Natural killer cell (primary cell): ENCODE results near the gene KRTAP4-7. TPM values are rescaled to one million over a fixed set of nuclear protein-coding genes. Genes with fewer than 3 reads are reported as not detected.
A peak's percentile ranks its signal among the peaks of the same experiment; 100 is the strongest.
"Not testable (repeated sequence)": the region's sequence is repeated elsewhere in the genome, so short reads cannot be mapped to it uniquely, and the experiment has no call there.

Source experiments
- ATAC-seq, 3 donors: fragments of 150-1000 bp in 2 of 3; fragments of 200-7000 bp in 1 of 3; cut with Tn5 transposase; 1 replicate in 1 of 3; 2 replicates in 2 of 3; pipeline ENCODE4 v1.10.0; 2021; ENCODE audit warnings: mild to moderate bottlenecking in 2 of 3, moderate library complexity in 2 of 3
- DNase-seq, 2 donors: peaks; one replicate each; pipeline versions ENCODE4 v3.0.0 to v3.0.0-alpha.2; 2013 to 2021; ENCODE audit warnings: mixed read lengths in 1 of 2
- H3K27ac ChIP-seq: one replicate; pipeline ENCODE4 v1.5.1; 2013; ENCODE audit warnings: mild to moderate bottlenecking, low read length
- H3K27me3 ChIP-seq: one replicate; pipeline ENCODE4 v1.6.1; 2013; ENCODE audit warnings: low read length; ENCODE audit not compliant: control insufficient read depth, insufficient read depth
- H3K36me3 ChIP-seq: one replicate; pipeline ENCODE4 v1.6.1; 2013; ENCODE audit warnings: low read length; ENCODE audit not compliant: control insufficient read depth, insufficient read depth
- H3K4me1 ChIP-seq: one replicate; pipeline ENCODE4 v1.6.1; 2013; ENCODE audit warnings: low read length; ENCODE audit not compliant: control insufficient read depth, insufficient read depth
- H3K4me3 ChIP-seq: one replicate; pipeline ENCODE4 v1.5.1; 2013; ENCODE audit warnings: low read length
- H3K9me3 ChIP-seq: one replicate; pipeline ENCODE4 v1.6.1; 2013; ENCODE audit warnings: low read length; ENCODE audit not compliant: control insufficient read depth, insufficient read depth
- H3K27ac Mint-ChIP-seq, 2 donors: one replicate each; pipeline ENCODE4 v1.8.0; 2022; ENCODE audit warnings: mild to moderate bottlenecking in 2 of 2, mixed read lengths in 2 of 2, moderate library complexity in 1 of 2
- H3K27me3 Mint-ChIP-seq, 2 donors: one replicate each; pipeline ENCODE4 v1.8.0; 2022; ENCODE audit warnings: low read depth in 2 of 2, mixed read lengths in 2 of 2
- H3K36me3 Mint-ChIP-seq: one replicate; pipeline ENCODE4 v1.8.0; 2022; ENCODE audit warnings: mixed read lengths
- H3K4me1 Mint-ChIP-seq, 2 donors: one replicate each; pipeline ENCODE4 v1.8.0; 2022; ENCODE audit warnings: mixed read lengths in 2 of 2
- H3K4me3 Mint-ChIP-seq: one replicate; pipeline ENCODE4 v1.8.0; 2022; ENCODE audit warnings: mild to moderate bottlenecking, moderate library complexity, mixed read lengths
- H3K9me3 Mint-ChIP-seq, 2 donors: one replicate each; pipeline ENCODE4 v1.8.0; 2022; ENCODE audit warnings: mixed read lengths in 2 of 2
- CTCF ChIP-seq: fragments of 200-600 bp; IDR thresholded peaks from one replicate; pipeline ENCODE4 v1.8.0; 2022; ENCODE audit warnings: antibody characterized with exemption
- WGBS: methylation state at CpG from one replicate; pipeline ENCODE4 v1.1.7; 2013; ENCODE audit warnings: missing lambda C conversion rate; ENCODE audit not compliant: insufficient coverage; 5-methylcytosine and 5-hydroxymethylcytosine counted together
- intact Hi-C: fragments of 100-400 bp; cut with micrococcal nuclease; formaldehyde crosslinking; loops from one replicate; pipeline ENCODE4 v1.14.2; 2022
- total RNA-seq, 4 donors: library from RNA; stranded (reverse); fragments of 120-200 nt in 1 of 4; gene quantifications; one replicate each; pipeline versions ENCODE4 v1.2.3 to v1.2.4, GENCODE V29; 2013 to 2022

KRTAP4-7 gene
- total RNA-seq, 3 donors from 2014 or later (not counting 1 experiment from before 2014, with no cell fraction given): not detected

GRCh38 chr17:41118721-41119120 lies 34.8 kb downstream of the KRTAP4-7 start:
- Histone ChIP-seq H3K27ac (no peak overlapping the region), H3K27me3 (no peaks in the 10 kb centered on the region), H3K4me3 (no peak overlapping the region), H3K9me3 (no peaks in the 10 kb centered on the region), H3K36me3 (no peaks in the 10 kb centered on the region), H3K4me1 (peaks cover 7% of the 10 kb centered on the region)
- H3K27me3 Mint-ChIP-seq: peaks cover 23 to 63% of the 10 kb centered on the region in 2 donors
- DNase-seq (no peak), ATAC-seq (no peak)
- WGBS: 100% methylated on average over 2 of the region's 4 CpGs
- no peak overlapping the region for H3K4me3 Mint-ChIP-seq
- TF ChIP-seq CTCF: no peak
- intact Hi-C loops: no loop called here
- H3K36me3 Mint-ChIP-seq: no peaks in the 10 kb centered on the region
- no peak overlapping the region for H3K27ac Mint-ChIP-seq
- peaks cover 11 to 14% of the 10 kb centered on the region in 2 donors for H3K4me1 Mint-ChIP-seq
- no peaks in the 10 kb centered on the region for H3K9me3 Mint-ChIP-seq

- H3K36me3 ChIP-seq, H3K9me3 ChIP-seq, H3K27ac Mint-ChIP-seq, H3K9me3 Mint-ChIP-seq, H3K27me3 ChIP-seq, H3K4me3 ChIP-seq, H3K4me1 ChIP-seq, H3K4me3 Mint-ChIP-seq, H3K36me3 Mint-ChIP-seq: not testable (repeated sequence)
- DNase-seq: peak in 1 of 2 donors; percentile 36
- intact Hi-C loops: loop anchor here (1.0 kb wide), 1 partner anchor 22 kb away; the partner anchor contains the start of gene KRTAP4-8
- WGBS: 31% methylated on average over 6 of the region's 11 CpGs
- peaks cover 23 to 66% of the 10 kb centered on the region in 2 donors for H3K27me3 Mint-ChIP-seq
- peak overlapping the region; percentile 74 for H3K27ac ChIP-seq
- peak in 1 of 3 donors; percentile 33 for ATAC-seq
- peaks cover 11 to 14% of the 10 kb centered on the region in 2 donors for H3K4me1 Mint-ChIP-seq
Observed at GRCh38 chr17:41119696-41120690, 36.0 kb downstream of the KRTAP4-7 start.

GRCh38 chr17:41121742-41122141 lies 37.8 kb downstream of the KRTAP4-7 start:
- no peak for TF ChIP-seq CTCF
- no peak overlapping the region for H3K27ac Mint-ChIP-seq
- H3K4me1 Mint-ChIP-seq: peaks cover 11 to 14% of the 10 kb centered on the region in 2 donors

GRCh38 chr17:41123292-41123990 lies 39.5 kb downstream of the KRTAP4-7 start:
- H3K27me3 ChIP-seq, H3K9me3 ChIP-seq, H3K27ac Mint-ChIP-seq, H3K4me3 Mint-ChIP-seq, ATAC-seq, H3K27ac ChIP-seq, intact Hi-C loops, H3K36me3 ChIP-seq, H3K4me3 ChIP-seq, H3K9me3 Mint-ChIP-seq, H3K36me3 Mint-ChIP-seq: not testable (repeated sequence)
- peaks cover 11 to 14% of the 10 kb centered on the region in 2 donors for H3K4me1 Mint-ChIP-seq
- H3K4me1 ChIP-seq: peaks cover 18% of the 10 kb centered on the region
- peak in 1 of 2 donors; percentile 25 for DNase-seq
- H3K27me3 Mint-ChIP-seq: peaks cover 26 to 46% of the 10 kb centered on the region in 2 donors
- WGBS: 89% methylated on average over 12 of the region's 12 CpGs

More at GRCh38 chr17:41121742-41122141, 37.8 kb downstream of the KRTAP4-7 start:
- no peak overlapping the region for H3K4me3 Mint-ChIP-seq
- Histone ChIP-seq H3K27me3 (peaks cover 6% of the 10 kb centered on the region), H3K9me3 (no peaks in the 10 kb centered on the region), H3K4me3 (no peak overlapping the region), H3K27ac (no peak overlapping the region), H3K36me3 (no peaks in the 10 kb centered on the region), H3K4me1 (peaks cover 18% of the 10 kb centered on the region)
- peaks cover 26 to 56% of the 10 kb centered on the region in 2 donors for H3K27me3 Mint-ChIP-seq
- no peaks in the 10 kb centered on the region for H3K36me3 Mint-ChIP-seq
- H3K9me3 Mint-ChIP-seq: no peaks in the 10 kb centered on the region
- ATAC-seq: no peak
- DNase-seq: no peak
- WGBS: 98% methylated on average over 2 of the region's 2 CpGs
- intact Hi-C loops: no loop called here

DNA sequence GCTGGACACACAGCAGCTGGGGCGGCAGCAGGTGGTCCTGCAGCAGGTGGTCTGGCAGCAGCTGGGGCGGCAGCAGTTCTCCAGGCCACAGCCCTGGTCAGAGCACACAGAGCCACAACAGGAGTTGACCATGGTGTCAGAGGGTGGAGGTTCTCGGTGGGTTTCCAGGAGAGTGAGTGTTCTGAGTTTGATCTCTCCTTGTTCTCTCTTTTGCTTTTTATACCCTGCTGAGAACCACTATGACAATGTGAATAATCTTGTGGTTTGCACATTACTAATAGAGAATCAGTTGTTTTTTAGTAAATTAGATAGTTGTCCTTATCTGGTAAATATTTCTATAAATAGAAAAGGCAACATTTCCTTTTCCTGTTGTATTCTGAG lies 40.0 kb downstream of the KRTAP4-7 start, which contains the start of gene KRTAP4-12:
KRTAP4-12 (minus strand) TSS at position 192 of the 381 bp plus-strand sequence; CDS start at position 132, 60 bp downstream.
- H3K36me3 Mint-ChIP-seq, H3K4me3 ChIP-seq, H3K4me3 Mint-ChIP-seq, H3K9me3 ChIP-seq, H3K27ac Mint-ChIP-seq, H3K9me3 Mint-ChIP-seq, intact Hi-C loops, H3K27me3 ChIP-seq, DNase-seq, H3K36me3 ChIP-seq, H3K27ac ChIP-seq, ATAC-seq: not testable (repeated sequence)
- peaks cover 11 to 14% of the 10 kb centered on the region in 2 donors for H3K4me1 Mint-ChIP-seq
- WGBS: 74% methylated on average over 3 of the region's 3 CpGs
- peaks cover 18% of the 10 kb centered on the region for H3K4me1 ChIP-seq
- H3K27me3 Mint-ChIP-seq: peaks cover 26 to 46% of the 10 kb centered on the region in 2 donors
